GM12878 (cell line): ENCODE data around the gene MS4A7.

Experiments used
- NFIC ChIP-seq: IDR thresholded peaks from 2 replicates; pipeline ENCODE4 v1.6.1; 2012; ENCODE audit warnings: low read depth, mild to moderate bottlenecking, inconsistent platforms, low read length, moderate library complexity
- ZBTB11 ChIP-seq: fragments of 450-650 bp; formaldehyde crosslinking; IDR thresholded peaks from 2 replicates; pipeline ENCODE4 v1.5.0; 2022; ENCODE audit warnings: mild to moderate bottlenecking, missing genetic modification characterization

GRCh38 chr11:60393016-60393415 lies 14.7 kb downstream of the MS4A7 start:
- TF ChIP-seq ZBTB11, result no peak
- TF ChIP-seq NFIC, result no peak
